DMS53 treated with DMSO at 0.1 percent for 48 hours (cell line): ENCODE data around the gene KCNK15.

ENCODE experiments used
- DNase-seq: peaks from one replicate; lab custom pipeline; 2025; ENCODE audit not compliant: unreplicated experiment; lab: John Stamatoyannopoulos, UW

KCNK15 gene

DNA sequence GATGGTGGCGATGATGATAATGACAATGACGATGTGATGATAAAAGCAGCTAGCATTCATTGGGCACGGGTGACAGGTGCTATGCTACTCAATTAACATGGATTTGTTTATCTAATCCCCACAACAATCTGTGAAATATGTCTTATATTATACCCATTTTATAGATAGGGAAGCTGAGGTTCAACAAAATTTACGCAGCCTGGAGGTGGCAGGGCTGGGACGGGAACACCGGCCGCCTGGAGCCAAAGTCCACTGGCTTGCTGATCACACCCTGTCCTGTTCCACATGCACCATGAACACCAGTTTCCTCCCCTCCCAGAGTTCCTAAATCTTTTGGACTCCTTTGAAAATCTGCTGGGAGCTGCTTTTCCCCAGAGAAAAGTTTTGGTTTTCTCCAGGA lies 41.6 kb downstream of the KCNK15 start:
- no peak for DNase-seq

DNA sequence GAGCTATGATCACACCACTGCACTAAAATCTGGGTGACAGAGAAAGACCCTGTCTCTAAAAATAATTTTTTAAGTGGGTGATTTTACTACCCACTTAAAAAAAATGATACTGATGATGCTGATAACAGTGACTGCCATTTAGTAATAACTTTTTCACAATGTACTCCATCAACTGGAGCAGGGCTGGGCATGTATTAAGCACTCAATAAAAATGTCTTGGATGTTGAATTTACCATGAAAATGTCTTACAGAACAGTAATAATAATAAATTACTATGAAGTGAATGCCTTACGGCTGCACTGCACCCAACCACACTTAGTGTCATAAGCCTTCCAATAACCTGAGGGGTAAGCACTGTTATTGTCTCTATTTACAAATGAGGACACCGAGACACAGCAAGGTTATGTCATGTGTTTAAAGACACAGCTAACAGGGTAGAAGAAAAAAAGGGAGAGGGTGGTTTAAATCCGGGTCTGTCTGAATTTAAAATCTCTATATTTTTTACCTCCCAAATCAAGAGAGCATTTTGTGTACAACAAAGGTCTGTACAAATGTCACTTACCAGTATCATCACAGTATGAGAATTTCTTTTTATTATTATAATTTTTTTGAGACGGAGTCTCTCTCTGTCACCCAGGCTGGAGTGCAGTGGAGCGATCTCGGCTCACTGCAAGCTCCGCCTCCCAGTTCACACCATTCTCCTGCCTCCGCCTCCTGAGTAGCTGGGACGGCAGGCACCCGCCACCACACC lies 43.2 kb downstream of the KCNK15 start:
- no peak for DNase-seq

GRCh38 chr20:44790638-44791393 lies 45.2 kb downstream of the KCNK15 start:
- no peak for DNase-seq

GRCh38 chr20:44792796-44793195 lies 47.1 kb downstream of the KCNK15 start:
- DNase-seq: no peak

- no peak for DNase-seq
These were observed 50.2 kb downstream of the KCNK15 start for GRCh38 chr20:44795836-44796235.

GRCh38 chr20:44796311-44796710 lies 50.6 kb downstream of the KCNK15 start:
- DNase-seq: no peak

GRCh38 chr20:44796758-44797457 lies 51.2 kb downstream of the KCNK15 start:
- DNase-seq: no peak

DNA sequence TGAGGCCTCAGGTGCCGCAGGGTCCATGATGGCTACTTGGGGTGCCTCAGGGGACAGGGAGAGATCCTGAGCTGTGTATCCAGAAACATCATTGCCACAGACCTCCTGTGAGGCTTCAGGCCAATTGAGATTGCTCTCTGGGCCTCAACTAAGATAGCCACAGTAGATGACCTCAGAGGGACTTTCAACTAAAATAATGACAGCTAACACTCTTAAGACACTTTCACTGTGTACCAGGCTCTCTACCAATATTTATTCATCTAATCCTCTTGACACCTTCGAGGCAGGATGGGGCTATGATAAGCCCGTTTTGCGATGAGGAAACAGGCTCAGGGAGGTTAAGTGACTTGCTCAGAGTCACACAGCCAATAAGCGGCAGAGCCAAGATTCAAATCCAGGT lies 54.0 kb downstream of the KCNK15 start:
- no peak for DNase-seq

DNA sequence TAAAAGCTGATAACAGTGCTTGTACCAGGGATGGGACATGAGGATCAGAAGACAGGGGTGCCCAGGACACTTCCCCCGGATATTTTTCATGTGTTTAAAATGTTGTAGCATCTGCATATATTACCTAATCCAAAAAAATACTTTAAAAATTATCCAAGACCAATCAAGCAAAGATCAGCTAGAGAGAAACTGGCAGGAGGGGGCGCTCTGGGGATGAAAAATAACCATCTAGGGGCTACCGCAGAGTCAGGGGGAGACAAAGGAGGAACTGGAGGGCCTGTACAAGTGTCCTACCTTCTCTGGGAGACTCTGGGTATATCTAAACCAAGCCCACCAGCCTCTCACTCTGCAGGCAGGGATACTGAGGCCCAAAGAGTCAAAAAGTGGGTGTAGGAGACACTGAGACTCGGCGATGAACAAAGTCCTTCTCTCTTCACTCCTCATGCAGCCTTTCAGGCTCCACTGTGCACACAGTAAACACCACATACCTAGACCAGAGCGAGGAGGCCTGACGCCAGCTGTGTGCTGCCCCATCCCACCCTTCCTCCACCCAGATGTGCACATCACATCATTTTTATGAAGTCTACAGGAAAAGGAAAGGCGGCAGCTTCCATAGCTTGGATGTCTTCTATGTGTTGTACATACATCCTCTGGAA lies 54.9 kb downstream of the KCNK15 start:
- DNase-seq: no peak
